ENCODE data around the gene THADA.

Gene THADA

GRCh38 chr2:43509886-43510285, 86.0 kb downstream of the THADA start:
- no peak for DNase-seq (ENCODE audit: low read depth in 2 of 3, low spot score in 2 of 3)

GRCh38 chr2:43508209-43508608, 87.6 kb downstream of the THADA start:
- no peak for DNase-seq (ENCODE audit: low read depth in 2 of 3, low spot score in 2 of 3)

GRCh38 chr2:43507137-43507536, 88.7 kb downstream of the THADA start:
- no peak for DNase-seq (ENCODE audit: low read depth in 2 of 3, low spot score in 2 of 3)

- no peak for DNase-seq (ENCODE audit: low read depth in 2 of 3, low spot score in 2 of 3)
These were observed 100.1 kb downstream of the THADA start for GRCh38 chr2:43495727-43496126.

- no peak for DNase-seq (ENCODE audit: low read depth in 2 of 3, low spot score in 2 of 3)
These were observed 101.9 kb downstream of the THADA start for GRCh38 chr2:43493954-43494353.

- DNase-seq (ENCODE audit: low read depth in 2 of 3, low spot score in 2 of 3): no peak
These were observed 104.7 kb downstream of the THADA start for GRCh38 chr2:43491065-43491639.

- DNase-seq (ENCODE audit: low read depth in 2 of 3, low spot score in 2 of 3): no peak
These were observed 105.5 kb downstream of the THADA start for GRCh38 chr2:43490252-43490786.

GRCh38 chr2:43488737-43489136, 107.1 kb downstream of the THADA start:
- DNase-seq (ENCODE audit: low read depth in 2 of 3, low spot score in 2 of 3): no peak

GRCh38 chr2:43486603-43487002, 109.2 kb downstream of the THADA start:
- DNase-seq (ENCODE audit: low read depth in 2 of 3, low spot score in 2 of 3): no peak

GRCh38 chr2:43484323-43484930, 111.4 kb downstream of the THADA start:
- DNase-seq (ENCODE audit: low read depth in 2 of 3, low spot score in 2 of 3): no peak

GRCh38 chr2:43482961-43483360, 112.9 kb downstream of the THADA start:
- no peak for DNase-seq (ENCODE audit: low read depth in 2 of 3, low spot score in 2 of 3)

GRCh38 chr2:43481927-43482542, 113.8 kb downstream of the THADA start:
- DNase-seq (ENCODE audit: low read depth in 2 of 3, low spot score in 2 of 3): no peak

- no peak for DNase-seq (ENCODE audit: low read depth in 2 of 3, low spot score in 2 of 3)
These were observed 115.0 kb downstream of the THADA start for GRCh38 chr2:43480874-43481273.

- no peak for DNase-seq (ENCODE audit: low read depth in 2 of 3, low spot score in 2 of 3)
These were observed 117.3 kb downstream of the THADA start for GRCh38 chr2:43478412-43479086.

GRCh38 chr2:43475922-43476321, 119.9 kb downstream of the THADA start:
- no peak for DNase-seq (ENCODE audit: low read depth in 2 of 3, low spot score in 2 of 3)

- DNase-seq (ENCODE audit: low read depth in 2 of 3, low spot score in 2 of 3): no peak
These were observed 120.5 kb downstream of the THADA start for GRCh38 chr2:43475137-43475846.

GRCh38 chr2:43474273-43474672, 121.6 kb downstream of the THADA start:
- DNase-seq (ENCODE audit: low read depth in 2 of 3, low spot score in 2 of 3): no peak

GRCh38 chr2:43473767-43474166, 122.1 kb downstream of the THADA start:
- DNase-seq (ENCODE audit: low read depth in 2 of 3, low spot score in 2 of 3): no peak

GRCh38 chr2:43472527-43473194, 123.2 kb downstream of the THADA start:
- DNase-seq (ENCODE audit: low read depth in 2 of 3, low spot score in 2 of 3): no peak

GRCh38 chr2:43469713-43470112, 126.1 kb downstream of the THADA start:
- DNase-seq (ENCODE audit: low read depth in 2 of 3, low spot score in 2 of 3): no peak

- no peak for DNase-seq (ENCODE audit: low read depth in 2 of 3, low spot score in 2 of 3)
These were observed 126.7 kb downstream of the THADA start for GRCh38 chr2:43469094-43469493.

Data from activated CD8-positive, alpha-beta memory T cell treated with anti-CD3 and anti-CD28 coated beads for 48 hours (primary cell).